ENCODE measurements around the gene GAS2L1.

Gene GAS2L1

DNA sequence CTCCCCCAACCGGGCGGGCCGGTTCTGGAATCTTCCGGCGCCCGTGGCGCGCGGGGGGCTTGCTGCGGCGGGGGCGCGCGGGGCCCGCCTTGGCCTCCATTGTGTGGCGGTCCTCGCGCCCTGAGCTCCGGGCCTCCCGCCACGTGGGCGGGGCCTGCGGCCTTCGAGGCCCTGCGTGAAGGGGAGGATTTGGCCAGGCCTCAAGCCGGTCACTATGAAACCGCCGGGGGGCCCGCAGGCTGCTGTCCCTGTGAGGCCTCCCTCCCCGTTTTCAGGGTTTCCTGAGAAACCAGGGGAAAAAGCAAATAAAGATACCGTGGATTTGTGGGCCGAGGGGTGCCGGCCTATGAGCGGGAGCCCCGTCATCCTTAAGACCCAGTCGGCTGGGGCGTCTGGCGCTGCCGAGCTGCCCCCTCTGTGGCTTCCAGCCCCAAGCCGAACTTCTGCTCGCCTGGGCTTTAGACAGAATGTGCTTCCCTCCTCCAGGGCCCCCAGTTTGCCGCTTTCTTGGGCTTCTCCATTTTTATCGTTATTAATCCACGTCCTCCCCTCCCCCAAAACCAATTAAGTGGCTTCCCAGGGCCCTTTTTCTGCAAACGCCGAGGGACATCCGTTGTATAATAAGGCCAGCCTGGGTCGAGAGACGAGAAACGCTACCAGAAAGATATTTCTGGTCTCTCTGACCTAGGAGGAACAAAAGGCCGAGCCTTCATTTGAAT is 37.8 kb upstream of the GAS2L1 start (continued):
- no peak for TF ChIP-seq ZNF174 (tag by site-specific recombination; IDR thresholded peaks at IDR 0.05)
- TF ChIP-seq, protein P1, sequence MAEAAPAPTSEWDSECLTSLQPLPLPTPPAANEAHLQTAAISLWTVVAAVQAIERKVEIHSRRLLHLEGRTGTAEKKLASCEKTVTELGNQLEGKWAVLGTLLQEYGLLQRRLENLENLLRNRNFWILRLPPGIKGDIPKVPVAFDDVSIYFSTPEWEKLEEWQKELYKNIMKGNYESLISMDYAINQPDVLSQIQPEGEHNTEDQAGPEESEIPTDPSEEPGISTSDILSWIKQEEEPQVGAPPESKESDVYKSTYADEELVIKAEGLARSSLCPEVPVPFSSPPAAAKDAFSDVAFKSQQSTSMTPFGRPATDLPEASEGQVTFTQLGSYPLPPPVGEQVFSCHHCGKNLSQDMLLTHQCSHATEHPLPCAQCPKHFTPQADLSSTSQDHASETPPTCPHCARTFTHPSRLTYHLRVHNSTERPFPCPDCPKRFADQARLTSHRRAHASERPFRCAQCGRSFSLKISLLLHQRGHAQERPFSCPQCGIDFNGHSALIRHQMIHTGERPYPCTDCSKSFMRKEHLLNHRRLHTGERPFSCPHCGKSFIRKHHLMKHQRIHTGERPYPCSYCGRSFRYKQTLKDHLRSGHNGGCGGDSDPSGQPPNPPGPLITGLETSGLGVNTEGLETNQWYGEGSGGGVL (tag by site-specific recombination; IDR thresholded peaks at IDR 0.05): 0 out of 2 replicates have a peak, but pooled peaks have one; percentile 23

- H3K9me3 ChIP-seq (ENCODE audit: control insufficient read depth, insufficient read depth, low read depth, low read length): no peaks in the 10 kb centered on the region
- H3K27ac ChIP-seq (ENCODE audit: extremely low read depth, low read depth, low read length): peak overlapping the region; percentile 99
- peak overlapping the region; percentile 75 for H3K4me3 ChIP-seq (ENCODE audit: low read depth, low read length)
- TF ChIP-seq SCRT2 (tag by site-specific recombination; IDR thresholded peaks at IDR 0.05): peak; percentile 49; the same call in 1 of the 2 replicates
- TF ChIP-seq HOXA7 (CRISPR knock-in tag; IDR thresholded peaks at IDR 0.05; ENCODE audit: borderline replicate concordance): no peak
- no peak for TF ChIP-seq ELK4 (IDR thresholded peaks at IDR 0.05; ENCODE audit: borderline replicate concordance, low read depth, low read length)
- TF ChIP-seq ZNF155 (tag by site-specific recombination; IDR thresholded peaks at IDR 0.05): no peak
- TF ChIP-seq KLF17 (tag by site-specific recombination; IDR thresholded peaks at IDR 0.05): no peak
- peaks cover 7% of the 10 kb centered on the region for H3K4me1 ChIP-seq (ENCODE audit: control insufficient read depth, insufficient read depth, low read length)
- peaks cover 26 to 80% of the 10 kb centered on the region in 2 experiments for H3K36me3 ChIP-seq (ENCODE audit: control insufficient read depth in 2 of 2, insufficient read depth in 1 of 2, low read length in 2 of 2)
- ChIA-PET POLR2A (no interaction called here), CTCF (interaction anchor here (0.9 kb wide), 1 partner anchor 23 kb away, joined by 3 read pairs; no protein-coding TSS in a partner anchor)
These were observed 37.2 kb upstream of the GAS2L1 start for GRCh38 chr22:29269230-29269604.

GRCh38 chr22:29269731-29270474 is 36.5 kb upstream of the GAS2L1 start:
- ChIA-PET POLR2A (interaction anchor here (0.7 to 1.3 kb wide), 2 partner anchors 11 to 37 kb away, joined by 3 to 6 read pairs; partner anchors contain the start of gene GAS2L1), CTCF (interaction anchor here (0.7 kb wide), 2 partner anchors 41 to 104 kb away, joined by 3 read pairs; no protein-coding TSS in a partner anchor)
- peaks cover 7% of the 10 kb centered on the region for H3K4me1 ChIP-seq (ENCODE audit: control insufficient read depth, insufficient read depth, low read length)
- peaks cover 28 to 82% of the 10 kb centered on the region in 2 experiments for H3K36me3 ChIP-seq (ENCODE audit: control insufficient read depth in 2 of 2, insufficient read depth in 1 of 2, low read length in 2 of 2)
- peak overlapping the region; percentile 75 for H3K4me3 ChIP-seq (ENCODE audit: low read depth, low read length)
- H3K27ac ChIP-seq (ENCODE audit: extremely low read depth, low read depth, low read length): peak overlapping the region; percentile 99; the same call in 1 of the 2 replicates
- no peaks in the 10 kb centered on the region for H3K9me3 ChIP-seq (ENCODE audit: control insufficient read depth, insufficient read depth, low read depth, low read length)
- no peak for TF ChIP-seq PRDM10 (tag by site-specific recombination; IDR thresholded peaks at IDR 0.05)
- TF ChIP-seq ZNF785 (tag by site-specific recombination; IDR thresholded peaks at IDR 0.05): no peak
- TF ChIP-seq ZNF138 (tag by site-specific recombination; IDR thresholded peaks at IDR 0.05; ENCODE audit: borderline replicate concordance): no peak
- no peak for TF ChIP-seq KLF8 (tag by site-specific recombination; IDR thresholded peaks at IDR 0.05)
- no peak for TF ChIP-seq ZNF707 (tag by site-specific recombination; IDR thresholded peaks at IDR 0.05)
- no peak for TF ChIP-seq SCRT2 (tag by site-specific recombination; IDR thresholded peaks at IDR 0.05)
- TF ChIP-seq ELK4 (IDR thresholded peaks at IDR 0.05; ENCODE audit: borderline replicate concordance, low read depth, low read length): no peak
- TF ChIP-seq ZNF626 (tag by site-specific recombination; IDR thresholded peaks at IDR 0.05): no peak
- TF ChIP-seq ZNF747 (tag by site-specific recombination; IDR thresholded peaks at IDR 0.05): no peak
- TF ChIP-seq EGR2 (tag by site-specific recombination; IDR thresholded peaks at IDR 0.05; ENCODE audit: low read depth): no peak
- no peak for TF ChIP-seq ZBTB21 (tag by site-specific recombination; IDR thresholded peaks at IDR 0.05)
- TF ChIP-seq TSHZ1 (tag by site-specific recombination; IDR thresholded peaks at IDR 0.05; ENCODE audit: borderline replicate concordance): no peak

Data from HEK293 (cell line).